Ishikawa (cell line): ENCODE data around the gene FBXO8.

Experiments used
- CEBPB ChIP-seq: IDR thresholded peaks from 2 replicates; pipeline ENCODE4 v1.6.1; 2012
- CREB1 ChIP-seq: IDR thresholded peaks from 2 replicates; pipeline ENCODE4 v1.6.1; 2012; ENCODE audit warnings: low read depth
- EGR1 ChIP-seq: IDR thresholded peaks from 2 replicates; pipeline ENCODE4 v1.6.1; 2012
- EP300 ChIP-seq: IDR thresholded peaks from 2 replicates; pipeline ENCODE4 v1.6.1; 2012; ENCODE audit warnings: borderline replicate concordance
- NFIC ChIP-seq: IDR thresholded peaks from 2 replicates; pipeline ENCODE4 v1.6.1; 2012
- RAD21 ChIP-seq: IDR thresholded peaks from 2 replicates; pipeline ENCODE4 v1.6.1; 2012; ENCODE audit warnings: low read depth
- TAF1 ChIP-seq: IDR thresholded peaks from 2 replicates; pipeline ENCODE4 v1.6.1; 2012; ENCODE audit warnings: low read depth, mild to moderate bottlenecking
- TCF12 ChIP-seq: IDR thresholded peaks from 2 replicates; pipeline ENCODE4 v1.6.1; 2012; ENCODE audit warnings: low read depth
- TEAD4 ChIP-seq: IDR thresholded peaks from 2 replicates; pipeline ENCODE4 v1.6.1; 2012
- USF1 ChIP-seq: IDR thresholded peaks from 2 replicates; pipeline ENCODE4 v1.6.1; 2012
- YY1 ChIP-seq: IDR thresholded peaks from 2 replicates; pipeline ENCODE4 v1.6.1; 2012; ENCODE audit warnings: low read depth
- ZBTB7A ChIP-seq: IDR thresholded peaks from 2 replicates; pipeline ENCODE4 v1.6.1; 2012; ENCODE audit warnings: low read depth
- TF ChIP-seq, protein P1 (sequence below): IDR thresholded peaks from 2 replicates; pipeline ENCODE4 v1.6.1; 2012
- TF ChIP-seq, protein P2 (sequence below): IDR thresholded peaks from 2 replicates; pipeline ENCODE4 v1.6.1; 2012; ENCODE audit warnings: low read depth, mild to moderate bottlenecking

GRCh38 chr4:174230680-174231079 lies 52.8 kb downstream of the FBXO8 start:
- no peak for TF ChIP-seq TAF1
- TF ChIP-seq NFIC: no peak
- TF ChIP-seq CEBPB: no peak
- no peak for TF ChIP-seq CREB1
- TF ChIP-seq RAD21: no peak
- TF ChIP-seq EP300: no peak
- TF ChIP-seq EGR1: no peak
- TF ChIP-seq, protein P1, sequence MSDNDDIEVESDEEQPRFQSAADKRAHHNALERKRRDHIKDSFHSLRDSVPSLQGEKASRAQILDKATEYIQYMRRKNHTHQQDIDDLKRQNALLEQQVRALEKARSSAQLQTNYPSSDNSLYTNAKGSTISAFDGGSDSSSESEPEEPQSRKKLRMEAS: no peak
- no peak for TF ChIP-seq TEAD4
- no peak for TF ChIP-seq YY1
- TF ChIP-seq, protein P2, sequence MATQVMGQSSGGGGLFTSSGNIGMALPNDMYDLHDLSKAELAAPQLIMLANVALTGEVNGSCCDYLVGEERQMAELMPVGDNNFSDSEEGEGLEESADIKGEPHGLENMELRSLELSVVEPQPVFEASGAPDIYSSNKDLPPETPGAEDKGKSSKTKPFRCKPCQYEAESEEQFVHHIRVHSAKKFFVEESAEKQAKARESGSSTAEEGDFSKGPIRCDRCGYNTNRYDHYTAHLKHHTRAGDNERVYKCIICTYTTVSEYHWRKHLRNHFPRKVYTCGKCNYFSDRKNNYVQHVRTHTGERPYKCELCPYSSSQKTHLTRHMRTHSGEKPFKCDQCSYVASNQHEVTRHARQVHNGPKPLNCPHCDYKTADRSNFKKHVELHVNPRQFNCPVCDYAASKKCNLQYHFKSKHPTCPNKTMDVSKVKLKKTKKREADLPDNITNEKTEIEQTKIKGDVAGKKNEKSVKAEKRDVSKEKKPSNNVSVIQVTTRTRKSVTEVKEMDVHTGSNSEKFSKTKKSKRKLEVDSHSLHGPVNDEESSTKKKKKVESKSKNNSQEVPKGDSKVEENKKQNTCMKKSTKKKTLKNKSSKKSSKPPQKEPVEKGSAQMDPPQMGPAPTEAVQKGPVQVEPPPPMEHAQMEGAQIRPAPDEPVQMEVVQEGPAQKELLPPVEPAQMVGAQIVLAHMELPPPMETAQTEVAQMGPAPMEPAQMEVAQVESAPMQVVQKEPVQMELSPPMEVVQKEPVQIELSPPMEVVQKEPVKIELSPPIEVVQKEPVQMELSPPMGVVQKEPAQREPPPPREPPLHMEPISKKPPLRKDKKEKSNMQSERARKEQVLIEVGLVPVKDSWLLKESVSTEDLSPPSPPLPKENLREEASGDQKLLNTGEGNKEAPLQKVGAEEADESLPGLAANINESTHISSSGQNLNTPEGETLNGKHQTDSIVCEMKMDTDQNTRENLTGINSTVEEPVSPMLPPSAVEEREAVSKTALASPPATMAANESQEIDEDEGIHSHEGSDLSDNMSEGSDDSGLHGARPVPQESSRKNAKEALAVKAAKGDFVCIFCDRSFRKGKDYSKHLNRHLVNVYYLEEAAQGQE: no peak
- no peak for TF ChIP-seq TCF12
- TF ChIP-seq USF1: no peak
- no peak for TF ChIP-seq ZBTB7A
